NCI-H146 treated with DMSO at 0.1 percent for 48 hours (cell line): ENCODE data around the gene CCSER1.
"Not testable (repeated sequence)": the region's sequence is repeated elsewhere in the genome, so short reads cannot be mapped to it uniquely, and the experiment has no call there.

Source experiments
- DNase-seq: peaks from one replicate; lab custom pipeline; 2025; ENCODE audit not compliant: unreplicated experiment; lab: John Stamatoyannopoulos, UW

The CCSER1 gene

DNA sequence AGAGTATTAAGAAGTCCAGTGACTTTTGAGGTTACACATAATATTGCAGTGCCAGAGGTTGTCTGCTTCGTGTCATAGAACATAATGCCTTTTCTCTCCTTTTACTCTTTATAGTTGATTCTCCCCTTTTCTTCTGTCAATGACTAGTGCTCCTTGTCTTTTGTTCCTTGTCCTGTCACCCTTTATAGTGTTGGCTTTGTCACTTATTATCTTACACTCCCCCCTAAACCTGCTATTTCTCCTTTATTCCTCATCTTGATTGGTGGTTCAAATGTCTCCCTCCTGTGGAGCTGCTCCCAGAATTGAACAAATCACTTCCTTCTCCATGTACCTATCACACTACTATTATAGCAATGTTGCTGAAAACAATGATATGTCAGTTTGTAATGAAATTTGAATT is 1320.0 kb downstream of the CCSER1 start:
- no peak for DNase-seq

DNA sequence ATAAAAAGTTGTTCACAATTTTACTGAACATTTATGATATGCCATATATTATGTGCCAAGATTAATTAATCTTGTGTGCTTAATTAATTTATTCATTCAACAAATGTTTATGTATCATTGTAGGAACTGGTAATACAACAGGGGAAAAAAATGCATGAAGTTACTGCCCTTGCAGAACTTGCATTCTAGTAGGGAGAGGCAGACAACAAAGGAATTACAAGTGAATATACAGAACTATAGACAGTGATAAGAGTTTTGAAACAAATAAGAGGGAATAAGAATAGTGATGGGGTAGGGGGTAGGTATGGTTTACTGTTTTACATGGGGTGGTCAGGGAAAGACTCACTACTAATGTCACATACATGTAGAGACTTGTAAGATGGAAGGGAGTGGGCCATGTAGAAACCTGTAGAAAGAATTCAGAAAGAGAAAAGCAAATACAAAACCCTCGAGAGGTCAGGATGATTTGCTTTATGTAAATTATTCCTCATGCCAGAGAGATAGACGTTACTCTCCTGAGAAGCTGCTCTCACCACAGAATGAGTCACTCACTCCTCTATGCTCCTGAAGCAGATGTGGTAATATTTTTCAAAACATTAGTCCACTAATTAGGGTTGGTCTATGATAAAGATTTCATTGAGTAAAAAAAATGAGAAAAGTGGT is 1321.6 kb downstream of the CCSER1 start:
- DNase-seq, result no peak

DNA sequence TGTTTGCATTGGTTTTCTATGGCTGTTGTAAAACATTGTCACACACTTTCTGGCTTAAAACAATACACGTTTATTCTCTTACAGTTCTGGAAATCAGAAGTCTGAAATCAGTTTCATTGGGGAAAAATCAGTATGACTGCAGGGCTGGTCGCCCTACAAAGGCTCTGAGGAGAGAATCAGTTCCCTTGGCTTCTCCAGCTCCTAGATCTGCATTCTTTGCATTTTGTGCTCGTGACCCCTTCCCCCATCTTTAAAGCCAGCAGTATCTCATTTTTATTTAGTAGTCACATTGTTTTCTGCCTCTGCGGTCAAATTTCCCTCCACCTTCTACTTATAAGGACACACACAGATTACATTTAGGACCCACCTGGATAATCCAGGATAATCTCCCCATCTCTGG is 1326.9 kb downstream of the CCSER1 start:
- no peak for DNase-seq

DNA sequence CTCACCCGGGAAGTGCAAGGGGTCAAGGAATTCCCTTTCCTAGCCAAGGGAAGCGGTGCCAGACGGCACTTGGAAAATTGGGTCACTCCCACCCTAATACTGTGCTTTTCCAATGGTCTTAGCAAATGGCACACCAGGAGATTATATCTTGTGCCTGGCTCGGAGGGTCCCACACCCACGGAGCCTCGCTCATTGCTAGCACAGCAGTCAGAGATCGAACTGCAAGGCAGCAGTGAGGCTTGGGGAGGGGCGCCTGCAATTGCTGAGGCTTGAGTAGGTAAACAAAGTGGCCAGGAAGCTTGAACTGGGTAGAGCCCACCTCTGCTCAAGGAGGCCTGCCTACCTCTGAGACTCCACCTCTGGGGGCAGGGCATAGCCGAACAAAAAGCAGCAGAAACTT is 1335.4 kb downstream of the CCSER1 start:
- not testable (repeated sequence) for DNase-seq

DNA sequence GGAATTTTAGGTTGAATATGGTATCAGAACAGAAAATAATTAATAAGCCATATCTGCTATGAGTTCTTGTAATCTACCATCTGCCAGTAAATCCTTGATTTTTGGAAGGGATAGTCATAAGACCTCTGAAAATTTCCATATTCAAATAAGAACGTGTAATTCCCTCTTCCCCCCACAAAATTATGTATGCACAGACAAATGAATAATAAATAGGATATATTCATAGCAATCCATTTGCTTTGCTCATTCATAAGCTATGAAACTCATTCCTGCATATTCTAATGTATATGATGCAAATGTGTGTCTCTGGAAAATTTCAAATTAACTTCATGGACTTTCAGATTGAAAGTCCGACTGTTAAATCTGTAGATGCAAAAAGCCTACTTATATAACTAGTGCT is 1343.5 kb downstream of the CCSER1 start:
- no peak for DNase-seq

DNA sequence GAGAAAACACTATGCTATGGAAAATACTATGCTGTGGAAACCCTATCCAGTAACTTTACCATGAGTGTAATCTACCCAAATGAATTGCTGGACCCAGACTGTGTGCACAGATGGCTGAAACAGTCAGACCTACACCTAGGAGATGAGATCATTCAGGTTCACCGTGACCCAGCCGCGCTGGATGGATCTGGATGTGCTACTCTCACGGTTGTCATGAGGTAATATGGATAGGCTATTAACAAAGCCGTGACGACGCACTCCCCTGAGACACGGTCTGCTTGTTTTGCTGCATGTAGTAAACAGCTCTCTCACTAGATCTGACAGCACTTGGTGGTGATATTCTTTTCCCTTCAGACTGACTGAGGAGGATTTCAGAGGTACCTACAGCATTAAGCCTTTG is 1344.1 kb downstream of the CCSER1 start:
- no peak for DNase-seq

DNA sequence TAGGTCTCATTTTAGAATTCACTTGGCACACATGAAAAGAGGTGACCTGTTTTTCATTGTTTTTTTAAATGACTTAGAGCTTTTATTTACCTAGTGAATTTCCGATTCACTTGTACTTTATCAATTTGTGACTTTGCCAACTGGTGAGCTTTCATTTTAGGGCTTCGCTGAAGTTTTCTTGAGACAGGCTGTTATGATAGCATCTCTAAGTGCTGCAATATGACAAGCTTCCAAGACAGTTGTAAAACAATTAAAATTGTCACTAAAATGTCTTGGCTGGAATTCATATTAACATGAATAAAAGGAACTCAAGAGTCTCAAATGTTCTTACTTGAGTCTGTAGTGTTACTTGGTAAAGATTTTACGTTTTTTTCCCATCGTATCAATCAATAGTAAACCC is 1344.9 kb downstream of the CCSER1 start:
- DNase-seq, result no peak

DNA sequence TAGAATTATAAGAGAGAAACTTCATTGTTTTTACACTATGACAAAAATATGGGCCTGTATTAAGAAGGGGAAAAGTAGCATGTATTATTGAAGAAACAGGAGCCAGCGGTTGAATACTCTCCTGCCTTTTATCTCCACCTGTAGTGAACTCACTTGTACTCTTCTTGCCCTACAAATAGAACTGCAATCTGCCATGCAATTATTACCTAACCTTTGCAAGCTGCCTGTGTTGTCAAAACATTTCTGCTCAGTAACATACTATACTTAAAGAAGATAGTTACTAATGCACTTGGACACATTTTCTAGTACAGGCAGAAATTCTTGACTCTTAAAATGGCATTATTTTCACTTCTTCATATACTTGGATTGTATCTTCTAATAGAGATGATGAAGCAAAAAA is 1358.2 kb downstream of the CCSER1 start:
- DNase-seq, result no peak

DNA sequence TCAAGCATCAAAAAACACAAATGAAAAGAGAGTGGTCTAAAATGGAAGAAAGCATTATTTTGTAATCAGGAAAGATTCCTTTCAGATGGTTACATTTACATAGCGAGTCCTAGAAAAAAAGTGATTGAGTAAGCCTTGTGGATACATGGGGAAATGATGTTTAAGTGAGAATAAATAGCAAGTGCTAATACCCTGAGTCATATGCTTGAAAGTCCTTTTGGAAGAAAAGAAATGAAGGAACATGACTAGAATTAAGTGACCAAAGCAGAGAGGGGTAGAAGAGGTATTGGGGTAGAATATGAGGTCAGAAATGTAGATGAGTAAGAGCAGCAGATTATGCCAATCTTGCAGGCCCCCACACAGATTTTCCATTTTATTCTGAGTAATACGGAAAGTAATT is 1361.8 kb downstream of the CCSER1 start:
- no peak for DNase-seq

DNA sequence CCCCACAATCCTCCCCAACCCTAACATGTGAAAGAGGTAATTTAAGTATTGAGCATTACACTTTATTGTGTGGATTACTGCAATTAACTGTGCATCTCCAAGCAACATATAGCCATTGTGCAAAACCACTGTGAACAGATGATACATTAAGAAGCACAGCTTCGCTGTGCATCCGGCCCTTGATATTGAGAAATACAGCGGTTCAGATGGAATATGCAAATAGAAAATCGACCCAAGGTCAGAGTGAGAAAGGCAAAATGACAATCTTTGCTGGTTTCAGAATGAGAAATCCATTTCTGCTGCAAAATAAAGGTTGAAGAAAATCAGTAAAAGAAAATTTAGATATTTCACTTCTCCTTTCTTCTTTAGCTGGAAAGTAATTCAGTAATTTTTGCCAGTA is 1370.7 kb downstream of the CCSER1 start:
- DNase-seq, result no peak

DNA sequence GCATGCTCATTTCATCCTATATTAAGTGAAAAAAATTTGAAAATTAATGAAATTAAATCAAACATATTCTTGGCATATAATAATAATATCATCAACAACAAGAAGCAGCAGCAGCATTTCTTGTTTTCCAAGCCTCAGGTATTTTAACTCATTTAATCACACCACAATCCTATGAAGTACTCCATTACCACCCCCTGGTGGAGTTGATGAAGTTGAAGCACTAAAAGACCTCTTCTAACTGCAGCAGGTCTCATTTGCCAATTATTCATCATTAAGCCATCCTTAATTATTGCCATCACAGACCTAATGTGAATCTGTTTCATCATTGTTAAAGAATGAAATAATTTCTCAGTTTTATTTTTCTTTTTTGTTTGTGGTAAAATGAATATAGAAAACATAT is 1375.2 kb downstream of the CCSER1 start:
- DNase-seq, result no peak

DNA sequence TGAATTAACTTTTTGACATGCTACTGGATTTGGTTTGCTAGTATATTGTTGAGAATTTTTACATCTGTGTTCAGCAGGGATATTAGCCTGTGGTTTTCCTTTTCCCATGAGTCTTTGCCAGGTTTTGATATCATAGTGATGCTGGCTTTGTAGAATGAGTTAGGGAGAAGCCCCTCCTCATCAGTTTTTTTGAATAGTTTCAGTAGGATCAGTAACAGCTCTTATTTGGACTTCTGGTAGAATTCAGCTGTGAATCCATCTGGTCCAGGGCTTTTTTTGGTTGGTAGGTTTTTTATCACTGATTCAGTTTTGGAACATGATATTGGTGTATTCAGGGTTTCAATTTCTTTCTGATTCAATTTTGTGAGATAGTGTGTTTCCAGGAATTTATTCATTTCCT is 1386.1 kb downstream of the CCSER1 start:
- DNase-seq, result no peak

DNA sequence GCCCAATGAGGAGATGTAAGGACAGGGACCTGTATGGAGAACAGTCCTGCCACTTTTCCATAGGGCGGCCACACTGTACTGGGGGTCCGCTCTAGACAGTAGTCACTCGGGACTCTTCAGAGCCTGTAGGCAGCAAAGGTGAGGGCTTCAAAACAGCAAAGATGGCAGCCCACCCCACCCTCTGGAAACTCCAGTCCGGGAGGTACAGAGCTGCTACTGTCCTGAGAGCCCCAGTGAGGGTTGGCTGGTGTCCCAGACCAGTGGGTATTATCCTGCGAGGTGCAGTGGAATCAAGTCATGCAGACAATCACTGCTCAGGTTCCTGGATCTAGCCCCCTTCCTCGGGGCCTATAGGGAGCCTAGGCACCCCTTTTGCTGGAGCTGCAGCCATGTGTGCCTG is 1392.0 kb downstream of the CCSER1 start:
- no peak for DNase-seq

DNA sequence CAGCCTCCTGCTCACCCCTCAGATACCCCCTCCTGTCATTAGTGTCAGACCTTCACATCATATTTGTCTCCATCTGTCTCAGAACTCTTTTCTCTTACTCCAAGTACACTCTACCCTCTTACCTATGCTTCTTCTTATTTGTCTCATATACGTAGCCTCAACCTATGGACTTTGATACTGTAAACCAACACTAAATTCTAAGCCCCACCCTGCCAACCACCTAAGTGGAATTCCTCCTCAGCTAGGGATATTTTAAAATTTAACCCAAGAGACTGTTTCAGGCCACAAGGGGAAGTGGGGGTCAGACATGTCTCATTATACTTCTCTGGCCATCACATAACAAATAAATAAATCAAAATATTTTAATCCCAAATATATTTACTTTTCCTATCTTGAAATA is 1398.4 kb downstream of the CCSER1 start:
- no peak for DNase-seq

DNA sequence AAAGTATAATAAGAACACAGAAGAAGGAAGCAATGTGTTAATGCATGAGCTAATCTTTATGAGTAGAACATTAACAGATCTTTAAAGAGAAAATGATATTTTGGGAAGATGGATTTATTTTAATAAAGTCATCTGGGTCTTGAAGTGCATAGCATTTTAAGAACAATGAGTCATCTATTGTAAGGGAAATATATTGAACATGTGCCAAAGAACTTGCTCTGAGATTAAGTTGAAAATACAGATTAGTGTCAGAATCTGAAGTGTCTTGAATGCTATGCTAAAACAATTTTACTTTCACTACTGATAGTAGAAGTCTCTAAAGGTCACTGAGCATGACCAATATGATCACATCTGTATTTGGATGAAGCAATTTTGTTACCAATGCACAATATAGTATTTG is 1399.9 kb downstream of the CCSER1 start:
- DNase-seq, result no peak

DNA sequence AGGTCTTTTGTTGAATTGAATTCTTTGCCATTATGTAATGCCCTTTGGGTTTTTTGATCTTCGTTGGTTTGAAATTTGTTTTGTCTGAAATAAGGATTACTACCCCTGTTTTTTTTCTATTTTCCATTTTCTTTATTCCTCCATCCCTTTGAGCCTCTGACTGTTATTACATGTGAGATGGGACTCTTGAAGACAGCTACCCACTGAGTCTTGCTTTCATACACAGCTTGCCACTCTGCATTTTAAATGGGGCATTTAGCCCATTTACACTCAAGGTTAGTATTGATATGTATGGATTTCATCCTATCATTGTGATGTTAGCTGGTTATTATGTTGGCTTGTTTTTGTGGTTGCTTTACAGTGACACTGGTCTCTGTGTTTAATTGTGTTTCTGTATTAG is 1440.4 kb downstream of the CCSER1 start:
- DNase-seq, result no peak

DNA sequence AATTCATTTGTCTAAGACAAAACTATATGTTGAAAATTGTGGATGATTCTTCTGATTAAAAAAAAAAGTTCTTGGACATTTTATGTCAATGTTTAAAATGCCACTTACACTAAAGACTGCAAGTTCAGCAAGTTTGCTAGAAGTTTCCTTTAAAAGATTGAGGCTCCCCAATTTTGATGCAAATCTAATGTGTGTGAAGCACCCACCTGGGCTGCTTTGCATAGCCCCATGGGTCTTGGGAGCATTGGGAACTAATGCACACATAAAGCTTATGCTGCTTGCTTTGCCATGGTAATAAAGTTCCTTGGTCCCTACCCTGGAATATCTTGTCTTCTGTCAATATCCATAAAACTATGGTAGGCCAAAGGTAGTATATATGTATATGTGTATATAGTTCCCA is 1450.7 kb downstream of the CCSER1 start:
- DNase-seq, result no peak

DNA sequence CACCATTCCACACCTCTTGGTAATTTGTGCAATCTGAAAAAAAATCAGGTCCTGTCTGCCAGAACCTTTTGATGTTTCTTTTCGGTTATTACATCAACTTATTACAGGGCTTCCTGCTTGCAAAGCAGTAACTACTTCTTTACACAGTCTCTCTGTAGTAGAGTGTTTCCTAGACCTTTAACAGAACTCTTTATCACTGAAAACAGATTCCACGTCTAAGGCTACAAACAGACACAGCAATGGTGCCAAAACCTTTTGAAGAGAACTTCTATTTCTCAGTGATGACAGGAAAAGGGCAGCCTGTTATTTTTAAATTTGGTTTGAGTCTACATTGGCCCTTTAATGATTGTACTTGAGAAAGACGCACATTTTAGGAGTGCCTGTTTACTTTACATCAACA is 1463.1 kb downstream of the CCSER1 start:
- no peak for DNase-seq

DNA sequence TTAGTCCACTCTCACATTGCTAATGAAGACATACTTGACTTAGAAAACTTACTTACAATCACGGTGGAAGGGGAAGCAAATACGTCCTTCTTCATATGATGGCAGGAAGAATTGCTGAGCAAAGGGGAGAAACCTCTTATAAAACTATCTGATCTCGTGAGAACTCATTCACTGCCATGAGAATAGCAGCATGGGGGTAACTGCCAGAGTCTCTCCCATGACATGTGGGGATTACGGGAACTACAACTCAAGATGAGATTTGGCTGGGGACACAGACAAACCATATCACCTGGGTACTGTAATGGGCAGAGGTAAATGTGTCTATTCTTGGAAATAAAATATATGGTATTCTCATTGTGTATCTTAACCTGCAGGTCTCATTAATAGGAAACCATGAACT is 1464.9 kb downstream of the CCSER1 start:
- DNase-seq, result no peak

DNA sequence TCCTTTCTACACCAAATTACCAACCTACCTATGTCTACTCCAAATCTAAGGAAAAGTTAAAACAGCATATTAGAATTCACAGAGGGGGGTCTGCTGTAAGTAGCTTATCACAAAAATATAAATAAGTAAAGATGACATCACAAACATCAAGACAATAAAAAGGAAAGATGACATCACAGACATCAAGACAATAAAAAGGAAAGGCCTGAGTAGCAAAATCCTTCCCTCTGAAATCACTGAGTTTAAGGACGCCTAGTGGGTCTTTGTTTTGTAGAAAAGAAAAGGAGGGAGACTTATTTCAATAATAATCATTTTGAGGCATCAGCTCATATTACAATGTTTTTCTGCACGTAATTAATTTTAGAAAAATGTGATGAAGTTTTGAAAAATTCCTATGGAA is 1469.5 kb downstream of the CCSER1 start:
- DNase-seq, result no peak

DNA sequence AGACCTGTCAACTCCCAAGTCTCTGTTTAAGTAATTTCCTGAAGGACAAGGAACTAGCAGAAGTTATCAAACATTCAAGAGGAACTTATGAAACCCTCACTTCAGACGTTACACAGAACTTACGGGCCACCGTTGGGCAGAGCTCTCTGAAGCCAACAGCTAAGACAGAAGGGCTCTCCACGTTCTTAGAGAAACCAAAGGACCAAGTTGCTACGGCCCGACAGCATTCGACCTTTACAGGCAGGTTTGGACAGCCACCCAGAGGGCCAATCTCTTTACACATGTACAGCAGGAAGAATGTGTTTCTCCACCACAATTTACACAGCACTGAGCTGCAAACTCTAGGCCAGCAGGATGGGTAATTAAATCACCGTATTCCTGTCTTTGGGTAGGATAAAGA is 1471.5 kb downstream of the CCSER1 start:
- DNase-seq, result no peak

DNA sequence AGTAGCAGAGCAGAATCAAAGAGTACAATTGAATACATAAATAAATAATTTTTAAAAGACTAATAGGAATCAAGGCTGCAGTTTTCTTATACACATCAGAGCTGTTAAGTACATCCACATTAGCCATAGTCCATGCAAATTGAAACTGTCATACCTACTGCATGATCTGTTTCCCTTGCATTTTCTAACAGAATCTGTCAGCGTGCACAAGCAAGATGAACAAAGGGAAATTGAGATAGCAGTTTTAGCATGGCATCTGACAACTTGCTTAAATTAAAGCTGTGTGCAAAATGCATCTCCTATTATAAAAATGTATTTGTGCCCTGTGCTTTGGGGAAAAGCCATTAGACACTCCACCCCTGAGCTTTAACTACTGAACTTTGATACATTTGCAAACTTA is 1473.1 kb downstream of the CCSER1 start:
- no peak for DNase-seq

DNA sequence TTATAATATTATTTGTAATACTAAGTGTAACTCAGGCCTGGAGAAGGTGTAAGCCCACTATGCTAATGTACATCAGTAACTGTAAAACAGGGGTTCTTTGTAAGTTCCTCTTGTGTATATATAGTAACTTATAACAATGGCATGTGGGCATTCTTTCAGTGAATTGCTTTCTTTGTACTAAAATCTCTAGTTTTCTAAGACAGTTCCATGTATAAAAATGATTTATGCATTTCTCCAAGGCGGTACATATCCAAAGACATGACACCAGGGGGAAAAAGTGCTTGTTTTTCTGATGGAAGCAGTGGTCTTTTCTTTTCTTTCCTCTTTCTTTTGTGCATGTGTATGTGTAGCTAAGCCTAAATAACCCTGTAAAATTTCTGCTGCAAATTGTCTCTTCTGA is 1474.2 kb downstream of the CCSER1 start:
- no peak for DNase-seq

DNA sequence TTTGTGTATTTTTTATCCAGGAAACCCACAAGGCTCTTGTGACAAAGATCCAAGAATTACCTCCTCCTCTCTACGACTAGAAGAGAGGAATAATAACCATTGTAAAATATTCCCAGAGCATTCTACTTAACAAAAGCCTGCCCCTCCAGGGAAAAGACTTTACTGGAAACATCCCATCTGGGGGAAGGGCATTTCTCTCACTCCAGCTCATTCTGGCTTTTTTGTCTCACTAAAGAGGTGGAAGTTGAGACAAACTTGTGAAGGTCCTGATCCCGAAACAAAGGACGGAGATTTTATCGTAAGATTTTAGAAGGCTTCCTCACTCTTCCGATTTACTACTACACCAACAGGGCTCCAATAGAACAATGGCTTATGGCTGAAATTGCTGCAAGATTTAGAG is 1484.6 kb downstream of the CCSER1 start:
- no peak for DNase-seq
